Type B pancreatic cell (in vitro differentiated cells): ENCODE data around the gene OR10S1. TPM values are rescaled to one million over a fixed set of nuclear protein-coding genes. Genes with fewer than 3 reads are reported as not detected.

Experiments used
- DNase-seq: peaks from one replicate; pipeline ENCODE4 v3.0.0; 2021; ENCODE audit warnings: mixed read lengths; ENCODE audit not compliant: unreplicated experiment; ENCODE audit errors: extremely low spot score
- H3K27ac Mint-ChIP-seq: 2 replicates; pipeline ENCODE4 v1.8.0; 2021; ENCODE audit warnings: mild to moderate bottlenecking, mixed read lengths
- H3K27me3 Mint-ChIP-seq: 2 replicates; pipeline ENCODE4 v1.8.0; 2021; ENCODE audit warnings: mixed read lengths
- H3K36me3 Mint-ChIP-seq: 2 replicates; pipeline ENCODE4 v1.8.0; 2021; ENCODE audit warnings: mixed read lengths
- H3K4me1 Mint-ChIP-seq: one replicate; pipeline ENCODE4 v1.8.0; 2021; ENCODE audit warnings: mixed read lengths; ENCODE audit not compliant: unreplicated experiment
- H3K4me3 Mint-ChIP-seq: 2 replicates; pipeline ENCODE4 v1.8.0; 2021; ENCODE audit warnings: mild to moderate bottlenecking, mixed read lengths
- H3K9me3 Mint-ChIP-seq: 2 replicates; pipeline ENCODE4 v1.8.0; 2021; ENCODE audit warnings: mixed read lengths
- CTCF ChIP-seq: fragments of 200-600 bp; sonication (generic); conservative IDR thresholded peaks from 2 replicates; pipeline ENCODE4 v1.5.0; 2021; ENCODE audit warnings: antibody characterized with exemption, mild to moderate bottlenecking
- total RNA-seq: library from RNA; stranded (reverse); gene quantifications from 2 replicates; pipeline ENCODE4 v1.2.1, GENCODE V29; 2021; ENCODE audit warnings: low replicate concordance

Gene OR10S1
- total RNA-seq, 1 donor from 2014 or later, result not detected

DNA sequence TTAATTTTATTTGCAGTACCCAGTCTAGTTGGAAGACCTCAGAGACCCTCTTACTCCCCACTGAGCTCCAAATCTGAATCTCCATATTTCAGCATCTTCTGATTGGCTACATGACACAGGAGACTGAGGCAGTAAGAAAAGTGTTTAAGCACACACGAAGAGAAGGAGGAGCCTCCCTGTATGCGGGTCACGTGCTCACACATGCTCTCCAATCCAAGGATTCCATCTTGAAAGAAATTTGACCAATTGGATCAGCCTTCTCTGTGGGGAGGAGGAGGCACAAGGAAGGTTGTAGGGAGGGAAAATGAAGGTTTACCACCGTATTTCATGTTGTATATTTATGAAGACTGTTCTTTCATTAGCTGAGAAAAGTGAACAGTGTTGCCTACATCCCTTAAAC lies 35.2 kb downstream of the OR10S1 start:
- Mint-ChIP-seq H3K27me3 (no peaks in the 10 kb centered on the region), H3K4me3 (no peak overlapping the region), H3K27ac (no peak overlapping the region), H3K36me3 (no peaks in the 10 kb centered on the region), H3K9me3 (no peaks in the 10 kb centered on the region), H3K4me1 (no peaks in the 10 kb centered on the region)
- DNase-seq, result no peak
- TF ChIP-seq CTCF, result no peak

GRCh38 chr11:123939317-123939716 lies 38.3 kb downstream of the OR10S1 start, which contains the start of gene OR4D5:
Gene OR4D5, plus strand, starts transcription at chr11:123939617. Its CDS starts 0 bp downstream, at chr11:123939617.
- DNase-seq, result no peak
- no peak within 1 kb of the TSS for H3K27ac Mint-ChIP-seq
- H3K4me1 Mint-ChIP-seq, result no peaks in the 10 kb centered on the region
- H3K27me3 Mint-ChIP-seq, result no peaks in the 10 kb centered on the region
- H3K9me3 Mint-ChIP-seq, result no peaks in the 10 kb centered on the region
- no peaks in the 10 kb centered on the region for H3K36me3 Mint-ChIP-seq
- no peak for TF ChIP-seq CTCF
- no peak within 1 kb of the TSS for H3K4me3 Mint-ChIP-seq

Other genes with a start within 250 kb of the OR10S1 start
- 16.2 and 20.5 TPM in 2 replicates for gene ZNF202, start 236.1 kb downstream of the OR10S1 start, total RNA-seq
- not detected in 2 replicates for gene OR6X1, start 223.3 kb downstream of the OR10S1 start, total RNA-seq
- not detected in 2 replicates for gene OR6M1, start 171.4 kb downstream of the OR10S1 start, total RNA-seq
- gene TMEM225, start 92.1 kb downstream of the OR10S1 start, total RNA-seq, result not detected in 2 replicates
- not detected in 2 replicates for gene OR8D4, start 75.6 kb downstream of the OR10S1 start, total RNA-seq
- not detected in 2 replicates for gene OR4D5, start 38.2 kb downstream of the OR10S1 start, total RNA-seq
- gene OR6T1, start 33.9 kb downstream of the OR10S1 start, total RNA-seq, result not detected in 2 replicates
- not detected in 2 replicates for gene OR10G6, start 17.4 kb upstream of the OR10S1 start, total RNA-seq
- not detected in 2 replicates for gene OR10G4, start 35.2 kb upstream of the OR10S1 start, total RNA-seq
- not detected in 2 replicates for gene OR10G9, start 45.2 kb upstream of the OR10S1 start, total RNA-seq
- not detected in 2 replicates for gene OR10G8, start 49.0 kb upstream of the OR10S1 start, total RNA-seq
- not detected in 2 replicates for gene OR10G7, start 63.5 kb upstream of the OR10S1 start, total RNA-seq
- gene VWA5A, start 137.7 kb upstream of the OR10S1 start, total RNA-seq, result 29.7 and 42.9 TPM in 2 replicates
- gene OR10D3, start 205.6 kb upstream of the OR10S1 start, total RNA-seq, result 0.26 TPM in 1 of 2 replicates, not detected in the other